ENCODE data around the gene WFIKKN2. TPM values are rescaled to one million over a fixed set of nuclear protein-coding genes. Genes with fewer than 3 reads are reported as not detected.

Gene WFIKKN2
- total and polyA plus RNA-seq, 7 donors, result 0.09 to 3.4 (median 0.32) TPM

- H3K27ac ChIP-seq, result no peak overlapping the region
- no peak for DNase-seq
- H3K27me3 ChIP-seq (ENCODE audit: insufficient read depth in 3 of 3, low read length in 2 of 3), result no peaks in the 10 kb centered on the region
- no peak for TF ChIP-seq CTCF (IDR thresholded peaks at IDR 0.05)
- no peaks in the 10 kb centered on the region for H3K36me3 ChIP-seq (ENCODE audit: insufficient read depth in 1 of 2, low read depth in 1 of 2)
- H3K9me3 ChIP-seq, result no peaks in the 10 kb centered on the region
- intact Hi-C loops (cut with DNase I), result loop anchor here in 1 of 2 donors (5.0 kb wide), 1 partner anchor 35 kb away; no protein-coding TSS in a partner anchor
- no peak for ATAC-seq
- no peak overlapping the region for H3K4me3 ChIP-seq
- WGBS, 3 donors, result 80 to 82% (median 81%) methylated on average over 7 of the region's 7 CpGs
- H3K4me1 ChIP-seq, result no peaks in the 10 kb centered on the region
Measured at GRCh38 chr17:50792132-50792531, 43.3 kb upstream of the WFIKKN2 start.

GRCh38 chr17:50793007-50793406 is 42.4 kb upstream of the WFIKKN2 start:
- DNase-seq, result no peak
- Histone ChIP-seq H3K9me3 (no peaks in the 10 kb centered on the region), H3K36me3 (ENCODE audit: insufficient read depth in 1 of 2, low read depth in 1 of 2) (no peaks in the 10 kb centered on the region), H3K27me3 (ENCODE audit: insufficient read depth in 3 of 3, low read length in 2 of 3) (no peaks in the 10 kb centered on the region), H3K4me1 (no peaks in the 10 kb centered on the region), H3K27ac (no peak overlapping the region), H3K4me3 (no peak overlapping the region)
- no peak for TF ChIP-seq CTCF (IDR thresholded peaks at IDR 0.05)
- no peak for ATAC-seq
- WGBS, 3 donors, result 93 to 94% (median 94%) methylated on average over 8 of the region's 8 CpGs
- intact Hi-C loops (cut with DNase I), result loop anchor here in 1 of 2 donors (5.0 kb wide), 1 partner anchor 34 kb away; no protein-coding TSS in a partner anchor

GRCh38 chr17:50794361-50794760 is 41.0 kb upstream of the WFIKKN2 start:
- Histone ChIP-seq H3K27ac (no peak overlapping the region), H3K4me1 (no peaks in the 10 kb centered on the region), H3K27me3 (ENCODE audit: insufficient read depth in 3 of 3, low read length in 2 of 3) (no peaks in the 10 kb centered on the region), H3K36me3 (ENCODE audit: insufficient read depth in 1 of 2, low read depth in 1 of 2) (no peaks in the 10 kb centered on the region), H3K4me3 (no peak overlapping the region), H3K9me3 (no peaks in the 10 kb centered on the region)
- DNase-seq (no peak), ATAC-seq (no peak)
- no peak for TF ChIP-seq CTCF (IDR thresholded peaks at IDR 0.05)
- intact Hi-C loops (cut with DNase I), result loop anchor here in 1 of 2 donors (5.0 kb wide), 1 partner anchor 33 kb away; no protein-coding TSS in a partner anchor
- WGBS, 3 donors, result 69 to 82% (median 76%) methylated on average over 6 of the region's 6 CpGs

- no peak overlapping the region for H3K4me3 ChIP-seq
- no peaks in the 10 kb centered on the region for H3K36me3 ChIP-seq (ENCODE audit: insufficient read depth in 1 of 2, low read depth in 1 of 2)
- ATAC-seq (no peak), DNase-seq (no peak)
- no peaks in the 10 kb centered on the region for H3K4me1 ChIP-seq
- WGBS, 3 donors, result 44 to 49% (median 49%) methylated on average over 11 of the region's 11 CpGs
- no peaks in the 10 kb centered on the region for H3K27me3 ChIP-seq (ENCODE audit: insufficient read depth in 3 of 3, low read length in 2 of 3)
- H3K9me3 ChIP-seq, result no peaks in the 10 kb centered on the region
- intact Hi-C loops (cut with DNase I), result loop anchor here in 1 of 2 donors (5.0 kb wide), 1 partner anchor 40 kb away; the partner anchor contains the start of gene WFIKKN2
- H3K27ac ChIP-seq, result no peak overlapping the region
- no peak for TF ChIP-seq CTCF (IDR thresholded peaks at IDR 0.05)
Measured at GRCh38 chr17:50797135-50797810, 38.1 kb upstream of the WFIKKN2 start.

Data from psoas muscle (tissue), 8 donors.